WTC11 (cell line): Measurements from ENCODE around the gene PPM1M. TPM values are rescaled to one million over a fixed set of nuclear protein-coding genes. Genes with fewer than 3 reads are reported as not detected.

Experiments used
- ATAC-seq: fragments of 200-7000 bp; cut with Tn5 transposase; 2 replicates; pipeline ENCODE4 v1.10.0; 2021; ENCODE audit warnings: mild to moderate bottlenecking, moderate library complexity
- CTCF ChIA-PET: fragments of 300-600 bp; sonication (Branson Sonifier 250); formaldehyde crosslinking; loops from one replicate; lab custom pipeline; 2021; ENCODE audit warnings: antibody characterized with exemption; lab: Charles Lee
- POLR2A ChIA-PET: fragments of 350-600 bp; sonication (Branson Sonifier 250); formaldehyde crosslinking; loops from one replicate; lab custom pipeline; 2021; ENCODE audit warnings: antibody characterized with exemption; lab: Charles Lee
- DNase-seq: peaks from one replicate; pipeline ENCODE4 v3.0.0; 2021; ENCODE audit warnings: low spot score
- H3K27ac Mint-ChIP-seq: 2 replicates; pipeline ENCODE4 v1.8.0; 2021; ENCODE audit warnings: mixed read lengths
- H3K27me3 Mint-ChIP-seq: 2 replicates; pipeline ENCODE4 v1.8.0; 2021; ENCODE audit warnings: low read depth, mild to moderate bottlenecking, moderate library complexity, mixed read lengths
- H3K36me3 Mint-ChIP-seq: 2 replicates; pipeline ENCODE4 v1.8.0; 2021; ENCODE audit warnings: mixed read lengths
- H3K4me1 Mint-ChIP-seq: 2 replicates; pipeline ENCODE4 v1.8.0; 2022; ENCODE audit warnings: mixed read lengths
- H3K4me3 Mint-ChIP-seq: 2 replicates; pipeline ENCODE4 v1.8.0; 2021; ENCODE audit warnings: mild to moderate bottlenecking, moderate library complexity, mixed read lengths
- H3K9me3 Mint-ChIP-seq: 2 replicates; pipeline ENCODE4 v1.8.0; 2021; ENCODE audit warnings: mixed read lengths
- ATF1 ChIP-seq: sonication (generic); formaldehyde crosslinking; IDR thresholded peaks from 2 replicates; pipeline ENCODE4 v1.8.1; 2023; ENCODE audit warnings: mild to moderate bottlenecking, moderate library complexity, missing genetic modification reagents
- ATF3 ChIP-seq: sonication (generic); formaldehyde crosslinking; conservative IDR thresholded peaks from 2 replicates; pipeline ENCODE4 v1.8.1; 2022; ENCODE audit warnings: mild to moderate bottlenecking, missing genetic modification reagents
- ATF6 ChIP-seq: sonication (generic); formaldehyde crosslinking; IDR thresholded peaks from 2 replicates; pipeline ENCODE4 v1.8.1; 2023; ENCODE audit warnings: mild to moderate bottlenecking, missing genetic modification reagents
- E2F1 ChIP-seq: sonication (generic); formaldehyde crosslinking; IDR thresholded peaks from 2 replicates; pipeline ENCODE4 v1.8.0; 2022; ENCODE audit warnings: mild to moderate bottlenecking, missing genetic modification reagents
- E2F4 ChIP-seq: sonication (generic); formaldehyde crosslinking; IDR thresholded peaks from 2 replicates; pipeline ENCODE4 v1.8.1; 2022; ENCODE audit warnings: low read depth, mild to moderate bottlenecking, moderate library complexity, missing genetic modification reagents, borderline replicate concordance
- E2F5 ChIP-seq: sonication (generic); formaldehyde crosslinking; IDR thresholded peaks from 2 replicates; pipeline ENCODE4 v1.8.1; 2022; ENCODE audit warnings: mild to moderate bottlenecking, moderate library complexity, missing genetic modification reagents
- ELF4 ChIP-seq: sonication (generic); formaldehyde crosslinking; IDR thresholded peaks from 2 replicates; pipeline ENCODE4 v1.8.1; 2022; ENCODE audit warnings: low read depth, mild to moderate bottlenecking, moderate library complexity, missing genetic modification reagents
- ERG ChIP-seq: fragments of 250-450 bp; sonication (Bioruptor Pico); IDR thresholded peaks from 2 replicates; pipeline ENCODE4 v1.8.0; 2021; ENCODE audit warnings: mild to moderate bottlenecking
- ESRRA ChIP-seq: sonication (generic); formaldehyde crosslinking; IDR thresholded peaks from 2 replicates; pipeline ENCODE4 v1.8.1; 2022; ENCODE audit warnings: mild to moderate bottlenecking, missing genetic modification reagents, borderline replicate concordance
- ETV6 ChIP-seq: sonication (generic); formaldehyde crosslinking; IDR thresholded peaks from 2 replicates; pipeline ENCODE4 v1.8.1; 2022; ENCODE audit warnings: mild to moderate bottlenecking, missing genetic modification reagents
- GRHL2 ChIP-seq: fragments of 250-450 bp; sonication (Bioruptor Pico); IDR thresholded peaks from 2 replicates; pipeline ENCODE4 v1.8.0; 2022; ENCODE audit warnings: mild to moderate bottlenecking, moderate library complexity; ENCODE audit not compliant: insufficient replicate concordance, severe bottlenecking
- IRF1 ChIP-seq: sonication (generic); formaldehyde crosslinking; IDR thresholded peaks from 2 replicates; pipeline ENCODE4 v1.8.0; 2023; ENCODE audit warnings: missing genetic modification reagents
- MAX ChIP-seq: sonication (generic); formaldehyde crosslinking; IDR thresholded peaks from 2 replicates; pipeline ENCODE4 v1.8.0; 2022; ENCODE audit warnings: mild to moderate bottlenecking, missing genetic modification reagents
- NFATC4 ChIP-seq: fragments of 250-450 bp; sonication (Bioruptor Pico); IDR thresholded peaks from 2 replicates; pipeline ENCODE4 v1.9.0; 2021; ENCODE audit warnings: mild to moderate bottlenecking
- OVOL2 ChIP-seq: fragments of 250-450 bp; sonication (Bioruptor Pico); IDR thresholded peaks from 2 replicates; pipeline ENCODE4 v1.9.0; 2021; ENCODE audit warnings: mild to moderate bottlenecking, borderline replicate concordance
- PRRX2 ChIP-seq: fragments of 250-450 bp; sonication (Bioruptor Pico); IDR thresholded peaks from 2 replicates; pipeline ENCODE4 v1.8.0; 2021; ENCODE audit warnings: mild to moderate bottlenecking
- SOX15 ChIP-seq: fragments of 250-450 bp; sonication (Bioruptor Pico); IDR thresholded peaks from 2 replicates; pipeline ENCODE4 v1.9.0; 2021; ENCODE audit warnings: mild to moderate bottlenecking
- TEAD4 ChIP-seq: sonication (generic); formaldehyde crosslinking; IDR thresholded peaks from 2 replicates; pipeline ENCODE4 v1.8.0; 2022; ENCODE audit warnings: mild to moderate bottlenecking, missing genetic modification reagents
- USF2 ChIP-seq: sonication (generic); formaldehyde crosslinking; IDR thresholded peaks from 2 replicates; pipeline ENCODE4 v1.8.1; 2023; ENCODE audit warnings: mild to moderate bottlenecking, missing genetic modification reagents, moderate library complexity
- ZNF232 ChIP-seq: sonication (generic); formaldehyde crosslinking; IDR thresholded peaks from 2 replicates; pipeline ENCODE4 v1.8.0; 2022; ENCODE audit warnings: mild to moderate bottlenecking, missing genetic modification reagents
- ZNF396 ChIP-seq: fragments of 250-450 bp; sonication (Bioruptor Pico); IDR thresholded peaks from 2 replicates; pipeline ENCODE4 v1.8.0; 2021; ENCODE audit warnings: mild to moderate bottlenecking, moderate library complexity, borderline replicate concordance
- total RNA-seq: library from RNA; stranded (reverse); gene quantifications from 3 replicates; pipeline ENCODE4 v1.2.3, GENCODE V29; 2021

Gene PPM1M
- total RNA-seq, 1 experiment from 2014 or later: 7.0 TPM

- TF ChIP-seq USF2 (CRISPR knock-in tag): no peak
- no peak for TF ChIP-seq ETV6 (CRISPR knock-in tag)
- no peak for TF ChIP-seq ATF3 (CRISPR knock-in tag)
- TF ChIP-seq E2F1 (CRISPR knock-in tag): no peak
- no peak for TF ChIP-seq ESRRA
- no peak for TF ChIP-seq E2F5 (CRISPR knock-in tag)
- no peak for TF ChIP-seq MAX (CRISPR knock-in tag)
- no peak for TF ChIP-seq GRHL2
Measured at GRCh38 chr3:52250122-52250521, 4.6 kb downstream of the PPM1M start (continued).

- H3K27ac Mint-ChIP-seq: no peak overlapping the region
- no peaks in the 10 kb centered on the region for H3K27me3 Mint-ChIP-seq
- peaks cover 50% of the 10 kb centered on the region for H3K36me3 Mint-ChIP-seq
- ChIA-PET CTCF (interaction anchor here (0.9 to 2.8 kb wide), 6 partner anchors 19 to 159 kb away, joined by 3 to 11 read pairs (median 4); partner anchors contain the start of gene WDR82), POLR2A (no interaction called here)
- DNase-seq (no peak), ATAC-seq (no peak; the same call in 1 of the 2 replicates)
- no peaks in the 10 kb centered on the region for H3K4me1 Mint-ChIP-seq
- no peak for TF ChIP-seq GRHL2
- TF ChIP-seq E2F4 (CRISPR knock-in tag): no peak
- TF ChIP-seq ZNF396 (CRISPR knock-in tag): no peak
- TF ChIP-seq ATF3 (CRISPR knock-in tag): no peak
- no peak for TF ChIP-seq SOX15 (CRISPR knock-in tag)
- no peak for TF ChIP-seq OVOL2 (CRISPR knock-in tag)
- no peak for TF ChIP-seq NFATC4
- no peak for TF ChIP-seq IRF1
- no peak for TF ChIP-seq ATF6 (CRISPR knock-in tag)
- TF ChIP-seq ATF1: no peak
- no peak for TF ChIP-seq MAX (CRISPR knock-in tag)
- TF ChIP-seq ERG (CRISPR knock-in tag): no peak
- no peak for TF ChIP-seq ELF4 (CRISPR knock-in tag)
- no peak for TF ChIP-seq PRRX2 (CRISPR knock-in tag)
- TF ChIP-seq ZNF232 (CRISPR knock-in tag): no peak
- no peak for TF ChIP-seq TEAD4 (CRISPR knock-in tag)
- H3K4me3 Mint-ChIP-seq: no peak overlapping the region
- no peaks in the 10 kb centered on the region for H3K9me3 Mint-ChIP-seq
Measured at GRCh38 chr3:52253314-52254304, 8.1 kb downstream of the PPM1M start.
